GM18951 (cell line): ENCODE measurements around the gene BACE2.
"Not testable (repeated sequence)": the region's sequence is repeated elsewhere in the genome, so short reads cannot be mapped to it uniquely, and the experiment has no call there.

ENCODE experiments used
- POLR2A ChIP-seq: IDR thresholded peaks from 4 replicates; pipeline ENCODE4 v1.6.1; 2011; ENCODE audit warnings: mild to moderate bottlenecking; ENCODE audit not compliant: insufficient read length, insufficient read depth; ENCODE audit errors: extremely low read depth
- in situ Hi-C: fragments of 300-500 bp; cut with MboI; formaldehyde crosslinking; loops from one replicate; pipeline ENCODE4 v1.12.0; 2022; ENCODE audit warnings: low sequenced_read_pairs, mixed read lengths, inconsistent platforms; ENCODE audit not compliant: unreplicated experiment

BACE2 gene

DNA sequence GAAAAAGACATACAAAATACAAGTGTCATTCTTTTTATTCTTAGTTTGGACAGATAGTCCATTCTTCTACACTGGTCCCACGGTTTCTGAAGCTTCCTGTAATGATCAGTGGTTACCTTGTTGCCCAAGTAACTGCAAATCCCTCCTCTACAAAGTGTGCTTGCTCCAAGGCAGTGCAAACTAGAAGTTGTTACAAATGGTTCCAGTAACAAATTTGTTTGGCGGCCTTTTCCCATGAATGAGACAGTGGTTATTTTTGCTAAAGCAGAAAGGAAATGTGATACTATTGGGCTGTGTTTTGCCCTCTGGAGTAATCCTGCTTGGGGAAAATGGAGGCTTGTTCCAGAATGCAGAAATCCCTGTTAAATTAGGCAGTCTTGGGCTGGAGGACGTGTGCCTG lies 8.9 kb downstream of the BACE2 start:
- in situ Hi-C loops, result no loop called here
- TF ChIP-seq POLR2A, result no peak

DNA sequence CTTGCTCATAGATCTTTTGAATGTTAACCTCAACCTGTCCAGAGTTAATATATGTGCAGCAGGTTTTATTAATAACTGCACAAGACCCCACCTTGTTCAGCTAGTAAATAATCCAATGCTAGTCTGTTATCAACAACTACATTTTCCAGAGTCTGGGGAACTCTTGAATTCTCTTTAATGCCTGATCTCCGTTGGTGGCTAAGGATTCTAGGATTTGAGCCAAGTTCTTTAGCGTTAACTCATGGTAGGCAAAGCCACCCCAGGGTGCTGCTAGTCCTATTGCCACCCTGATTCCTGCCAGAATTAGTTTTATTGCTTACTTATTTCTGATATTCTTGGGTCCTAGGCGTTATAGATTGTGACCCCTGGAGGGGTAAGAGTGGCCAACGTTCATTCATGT lies 12.8 kb downstream of the BACE2 start:
- in situ Hi-C loops, result no loop called here

DNA sequence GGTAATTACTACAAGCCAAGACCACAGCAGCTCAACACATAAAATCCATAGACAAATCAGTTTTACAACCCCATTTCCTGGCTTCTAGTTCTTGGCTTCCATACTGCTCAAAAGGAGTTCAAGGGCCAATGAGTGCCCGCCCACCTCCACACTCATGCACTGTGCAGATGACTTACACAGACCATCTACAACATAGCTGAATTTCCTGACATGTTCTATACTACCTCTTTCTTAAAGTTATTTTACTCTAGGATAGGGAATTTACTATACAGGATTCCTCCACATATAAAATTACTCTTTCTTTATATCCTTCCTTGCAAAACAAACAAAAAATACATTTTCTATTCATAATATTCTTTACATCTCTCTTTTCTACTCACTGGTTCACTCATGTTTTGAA lies 14.6 kb downstream of the BACE2 start:
- TF ChIP-seq POLR2A, result no peak
- in situ Hi-C loops, result no loop called here

More for the DNA sequence above, 12.8 kb downstream of the BACE2 start:
- no peak for TF ChIP-seq POLR2A

DNA sequence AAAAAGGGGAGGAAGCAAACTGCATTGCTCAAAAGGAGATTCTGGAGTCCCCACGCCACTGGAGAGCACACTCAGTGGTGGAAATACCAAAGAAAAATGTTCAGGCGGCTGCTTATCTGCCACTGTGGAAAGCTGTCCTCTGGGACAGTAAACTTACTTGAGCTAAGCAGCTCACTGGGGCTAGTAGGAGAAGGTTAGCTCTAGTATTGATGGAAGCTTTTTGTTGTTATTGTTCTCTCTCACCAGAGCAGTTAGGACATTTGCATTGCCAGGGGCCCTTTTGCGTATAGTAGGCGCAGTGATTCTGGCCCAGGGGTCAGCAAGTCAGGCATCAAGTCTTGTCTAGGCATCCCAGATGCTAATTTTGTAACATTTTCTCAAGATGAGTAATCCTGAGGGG lies 15.6 kb downstream of the BACE2 start:
- in situ Hi-C loops, result no loop called here
- no peak for TF ChIP-seq POLR2A

DNA sequence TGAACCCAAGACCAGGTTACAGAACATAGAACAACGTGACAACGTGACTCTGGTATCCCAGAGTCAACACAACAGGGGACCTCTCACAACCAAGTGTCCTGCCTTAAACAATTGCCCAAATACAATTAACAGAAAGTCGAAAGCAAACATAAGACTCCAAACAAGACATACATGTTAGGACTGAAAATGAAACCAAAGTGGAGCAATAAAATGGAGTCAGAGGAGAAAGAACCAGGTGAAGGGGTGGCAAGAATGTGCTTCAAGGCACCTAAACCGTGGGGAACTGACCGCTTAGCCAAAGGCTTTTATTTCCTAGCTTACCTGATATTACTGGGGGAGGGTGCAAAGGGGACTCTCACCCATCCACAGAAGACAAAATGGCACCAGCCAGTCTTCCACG lies 17.8 kb downstream of the BACE2 start:
- no peak for TF ChIP-seq POLR2A
- in situ Hi-C loops, result no loop called here

DNA sequence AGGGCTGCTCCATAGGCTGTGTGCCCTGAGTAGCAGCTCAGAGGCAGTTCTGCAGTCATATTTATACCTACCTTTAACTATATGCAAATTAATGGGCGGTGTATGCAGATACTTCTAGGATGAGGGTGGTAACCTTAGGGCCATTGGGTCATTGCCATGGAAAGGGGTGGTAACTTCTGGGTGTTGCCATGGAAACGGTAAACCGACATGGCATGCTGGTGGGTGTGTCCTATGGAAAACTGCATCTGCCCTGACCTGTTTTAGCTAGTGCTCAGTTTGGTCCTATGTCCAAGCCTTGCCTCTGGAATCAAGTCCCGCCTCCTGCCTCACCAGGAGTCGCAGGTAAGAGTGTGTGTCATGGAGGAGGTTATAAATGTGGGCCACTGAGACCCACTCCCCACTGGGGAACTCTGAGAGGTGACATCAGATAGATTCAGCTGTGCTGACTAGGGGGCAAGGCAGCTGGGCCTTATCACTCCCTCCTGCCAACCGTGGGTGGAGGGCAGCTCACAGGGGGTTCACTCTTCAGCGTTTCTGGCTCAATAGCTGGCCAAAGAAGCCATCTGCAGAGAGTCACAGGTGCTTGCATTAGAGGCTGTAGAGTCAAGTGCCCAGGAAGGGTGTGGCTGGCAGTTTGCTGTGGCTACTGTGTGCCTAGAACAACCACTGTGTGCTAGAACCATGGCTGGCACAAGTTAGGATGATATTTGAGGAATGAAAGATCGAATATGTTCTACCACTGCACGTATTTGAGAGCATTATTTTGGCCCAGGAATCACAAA lies 19.0 kb downstream of the BACE2 start:
- in situ Hi-C loops, result no loop called here
- TF ChIP-seq POLR2A, result no peak

DNA sequence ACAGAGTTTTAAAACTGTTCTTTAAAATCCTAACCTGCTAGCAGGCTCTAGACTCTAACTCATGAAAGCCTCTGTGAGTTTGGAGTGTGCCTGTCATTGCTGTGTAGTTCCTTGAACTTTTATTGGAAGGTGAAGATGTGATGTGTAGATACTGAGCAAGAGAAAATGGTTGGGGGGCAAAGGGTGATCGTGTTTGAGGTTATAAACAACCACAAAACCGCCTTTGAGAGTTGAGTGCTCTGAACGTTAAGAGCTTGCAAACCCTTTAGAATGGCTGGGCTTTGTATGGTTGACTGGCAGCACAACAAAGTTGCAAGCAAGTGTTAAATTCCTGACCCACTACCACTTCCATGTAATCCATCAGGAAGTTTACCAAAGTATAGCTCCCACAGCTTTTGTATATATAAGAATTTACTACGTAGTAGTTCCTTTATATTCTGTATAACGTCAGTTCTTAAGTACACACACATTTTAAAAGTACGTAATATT lies 19.6 kb downstream of the BACE2 start:
- in situ Hi-C loops, result no loop called here
- no peak for TF ChIP-seq POLR2A

DNA sequence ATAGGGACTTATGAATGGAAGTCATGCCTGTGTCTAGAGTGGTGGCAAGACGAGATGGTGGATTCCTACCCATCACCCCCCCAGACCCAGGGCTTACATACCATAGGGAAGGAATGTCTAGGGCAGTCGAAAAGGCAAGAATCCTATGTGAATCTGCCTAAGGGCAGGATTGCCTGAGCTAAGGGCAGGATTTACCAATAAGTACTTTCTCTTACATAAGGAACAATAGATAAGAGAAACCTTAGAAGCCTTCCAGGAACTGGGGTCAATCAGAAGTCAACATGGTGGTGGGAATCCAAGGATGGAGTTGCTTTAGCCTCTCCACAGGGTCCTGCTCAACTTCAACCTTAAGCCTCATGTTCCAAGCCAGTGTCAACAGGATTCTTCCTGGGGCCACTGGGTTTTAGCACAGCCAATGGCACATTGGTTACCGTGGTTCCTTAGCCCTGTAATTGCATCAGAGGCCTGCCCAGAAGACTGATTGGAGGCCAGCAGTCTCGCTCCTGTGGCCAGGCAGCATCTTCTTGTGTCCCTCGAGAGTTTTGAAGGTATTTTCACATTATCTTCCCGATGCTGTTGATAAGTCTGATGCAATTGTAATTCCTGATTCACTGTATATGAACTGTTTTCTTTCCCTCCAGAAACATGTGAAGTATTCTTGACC lies 20.7 kb downstream of the BACE2 start:
- in situ Hi-C loops, result no loop called here
- no peak for TF ChIP-seq POLR2A

DNA sequence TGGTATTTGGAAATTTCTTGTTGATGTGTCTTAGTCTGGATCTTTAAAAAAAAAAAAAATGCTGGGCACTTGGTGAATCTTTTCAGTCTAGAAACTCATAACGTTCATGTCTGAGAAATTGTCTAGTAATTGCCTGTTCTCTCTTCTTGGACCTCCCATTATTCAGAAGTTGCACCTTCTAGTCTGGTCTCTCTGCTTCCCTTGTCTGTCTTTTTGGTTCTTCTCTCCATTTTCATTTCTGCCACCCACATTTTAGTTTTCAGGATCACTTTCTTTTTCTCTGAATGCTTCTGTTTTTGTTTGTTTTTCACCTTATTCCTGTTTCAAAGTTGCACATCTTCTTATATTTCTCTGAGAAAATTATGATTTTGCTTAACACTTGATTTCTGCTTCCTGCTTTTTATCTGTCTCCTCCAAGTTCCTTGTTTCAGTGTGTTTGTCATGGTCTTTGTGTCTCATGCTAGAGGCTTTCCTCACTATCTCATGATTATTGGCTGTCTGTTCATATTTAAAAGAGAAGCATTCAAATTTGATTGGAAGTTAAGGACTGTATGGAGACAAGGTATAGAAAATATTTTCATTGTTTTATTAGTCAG lies 21.3 kb downstream of the BACE2 start:
- in situ Hi-C loops, result no loop called here
- TF ChIP-seq POLR2A, result no peak

DNA sequence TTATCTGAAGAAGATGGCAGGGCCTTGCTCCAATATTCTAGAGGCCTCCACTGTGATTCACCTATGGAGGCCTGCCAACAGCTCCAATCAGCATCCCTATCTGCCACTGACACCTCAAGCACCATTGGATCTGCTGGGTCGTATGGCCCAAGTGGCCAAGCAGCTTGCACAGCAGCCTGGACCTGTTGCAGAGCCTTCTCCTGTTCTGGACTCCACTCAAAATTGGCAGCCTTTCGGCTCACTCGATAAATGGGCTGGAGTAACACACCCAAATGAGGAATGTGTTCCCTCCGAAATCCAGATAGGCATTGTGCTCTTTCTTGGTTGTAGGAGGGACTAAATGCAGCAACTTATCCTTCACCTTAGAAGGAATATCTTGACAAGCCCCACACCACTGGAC lies 24.6 kb downstream of the BACE2 start:
- in situ Hi-C loops, result not testable (repeated sequence)

DNA sequence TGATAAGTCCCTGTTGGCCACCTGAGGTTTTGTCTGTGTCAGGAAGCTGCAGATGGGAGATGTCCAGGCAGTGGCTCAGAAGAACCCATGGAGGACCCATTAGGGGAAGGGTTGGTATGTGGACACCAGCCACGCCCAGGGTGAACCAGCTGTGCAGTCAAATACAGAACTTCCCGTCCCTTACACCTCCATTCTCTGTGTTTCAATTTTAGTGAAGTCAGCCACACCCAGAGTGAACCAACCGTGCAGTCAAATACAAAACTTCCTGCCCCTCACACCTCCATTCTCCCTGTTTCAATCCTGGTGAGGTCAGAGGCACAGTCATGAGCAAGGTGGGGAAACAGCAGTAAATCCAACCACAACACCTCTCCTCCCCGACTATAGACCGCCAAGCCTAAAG lies 27.4 kb downstream of the BACE2 start:
- TF ChIP-seq POLR2A, result no peak
- in situ Hi-C loops, result no loop called here

DNA sequence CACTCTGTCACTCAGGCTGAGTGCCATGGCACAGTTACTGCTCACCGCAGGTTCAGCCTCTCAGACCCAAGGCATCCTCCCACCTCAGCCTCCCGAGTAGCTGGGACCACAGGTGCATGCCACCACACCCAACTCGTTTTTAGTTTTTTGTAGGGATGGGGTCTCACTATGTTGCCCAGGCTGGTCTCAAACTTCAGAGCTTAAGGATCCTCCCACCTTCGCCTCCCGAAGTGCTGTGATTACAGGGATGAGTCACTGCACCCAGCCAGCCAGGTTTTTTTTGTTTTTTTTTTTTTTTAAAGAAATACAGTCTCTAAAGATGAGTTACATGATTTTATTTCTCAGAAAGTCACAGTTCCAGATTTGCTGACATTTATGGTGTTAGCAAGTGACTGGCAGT lies 29.0 kb downstream of the BACE2 start:
- in situ Hi-C loops, result no loop called here
- TF ChIP-seq POLR2A, result no peak

DNA sequence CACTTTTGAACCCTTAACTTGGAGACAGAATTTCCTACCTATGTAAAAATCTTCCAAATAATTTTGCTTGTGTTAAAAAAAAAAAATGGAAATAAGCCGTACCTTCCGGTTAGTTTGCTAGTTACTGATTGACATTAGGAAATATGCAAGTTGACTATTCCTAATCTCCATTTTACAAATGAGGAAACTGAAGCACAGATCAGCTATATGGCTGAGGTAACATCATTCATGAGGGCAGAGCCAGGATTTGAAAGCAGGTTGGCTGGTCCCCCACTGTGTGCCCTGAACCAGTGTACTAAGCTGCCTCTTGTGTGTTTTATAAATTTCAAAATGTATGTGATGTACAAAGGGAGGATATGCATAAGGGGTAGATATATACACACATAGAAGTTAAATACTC lies 29.6 kb downstream of the BACE2 start:
- no peak for TF ChIP-seq POLR2A
- in situ Hi-C loops, result no loop called here

DNA sequence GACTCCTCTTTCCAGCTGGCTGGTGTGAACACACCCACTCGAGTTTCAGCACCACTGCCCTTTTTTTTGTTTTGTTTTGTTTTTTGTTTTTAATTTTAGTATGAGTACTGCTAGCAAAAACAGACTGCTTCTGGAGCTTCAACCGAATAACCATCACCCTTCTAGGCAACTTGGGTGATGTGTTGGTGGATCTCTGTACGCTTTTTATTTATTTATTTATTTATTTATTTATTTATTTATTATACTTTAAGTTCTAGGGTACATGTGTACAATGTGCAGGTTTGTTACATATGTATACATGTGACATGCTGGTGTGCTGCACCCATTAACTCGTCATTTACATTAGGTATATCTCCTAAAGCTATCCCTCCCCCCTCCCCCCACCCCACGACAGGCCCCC lies 30.7 kb downstream of the BACE2 start:
- in situ Hi-C loops, result not testable (repeated sequence)
